NCI-H1436 treated with DMSO at 0.1 percent for 48 hours (cell line): Measurements from ENCODE around the gene MLH3.
A peak's percentile ranks its signal among the peaks of the same experiment; 100 is the strongest.

ENCODE experiments used
- DNase-seq: peaks from one replicate; lab custom pipeline; 2025; lab: John Stamatoyannopoulos, UW

Gene MLH3

DNA sequence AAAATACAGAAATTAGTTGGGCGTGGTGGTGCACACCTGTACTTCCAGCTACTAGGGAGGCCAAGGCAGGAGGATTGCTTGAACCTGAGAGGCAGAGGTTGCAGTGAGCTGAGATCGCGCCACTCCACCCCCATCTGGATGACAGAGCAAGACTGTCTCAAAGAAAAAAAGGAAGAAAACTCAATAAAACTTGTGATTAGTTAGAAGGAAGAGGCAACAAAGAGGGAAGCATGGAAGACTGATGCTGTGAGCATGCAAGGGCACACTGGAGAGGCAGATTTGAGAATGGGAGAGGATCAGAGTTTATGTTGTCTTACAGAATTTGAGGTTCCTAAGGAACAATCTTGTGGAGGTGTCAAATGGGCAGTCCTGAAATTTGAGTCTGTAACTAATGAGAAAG is 15.4 kb upstream of the MLH3 start:
- DNase-seq = no peak

DNA sequence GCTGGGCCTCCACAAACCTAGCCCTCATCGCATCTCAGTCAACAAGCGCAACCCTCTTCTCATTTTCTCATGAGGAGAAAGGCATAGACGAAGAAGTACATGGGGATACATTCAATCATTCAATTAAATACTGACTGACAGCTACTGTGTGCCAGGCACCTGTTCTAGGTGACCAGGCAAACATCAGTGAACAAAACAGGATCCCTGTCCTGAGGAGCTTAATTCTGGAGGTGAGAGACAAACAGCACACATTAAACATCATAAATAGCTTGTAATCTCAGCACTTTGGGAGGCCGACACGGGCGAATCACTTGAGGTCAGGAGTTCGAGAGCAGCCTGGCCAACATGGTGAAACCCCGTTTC is 12.9 kb upstream of the MLH3 start:
- no peak for DNase-seq

DNA sequence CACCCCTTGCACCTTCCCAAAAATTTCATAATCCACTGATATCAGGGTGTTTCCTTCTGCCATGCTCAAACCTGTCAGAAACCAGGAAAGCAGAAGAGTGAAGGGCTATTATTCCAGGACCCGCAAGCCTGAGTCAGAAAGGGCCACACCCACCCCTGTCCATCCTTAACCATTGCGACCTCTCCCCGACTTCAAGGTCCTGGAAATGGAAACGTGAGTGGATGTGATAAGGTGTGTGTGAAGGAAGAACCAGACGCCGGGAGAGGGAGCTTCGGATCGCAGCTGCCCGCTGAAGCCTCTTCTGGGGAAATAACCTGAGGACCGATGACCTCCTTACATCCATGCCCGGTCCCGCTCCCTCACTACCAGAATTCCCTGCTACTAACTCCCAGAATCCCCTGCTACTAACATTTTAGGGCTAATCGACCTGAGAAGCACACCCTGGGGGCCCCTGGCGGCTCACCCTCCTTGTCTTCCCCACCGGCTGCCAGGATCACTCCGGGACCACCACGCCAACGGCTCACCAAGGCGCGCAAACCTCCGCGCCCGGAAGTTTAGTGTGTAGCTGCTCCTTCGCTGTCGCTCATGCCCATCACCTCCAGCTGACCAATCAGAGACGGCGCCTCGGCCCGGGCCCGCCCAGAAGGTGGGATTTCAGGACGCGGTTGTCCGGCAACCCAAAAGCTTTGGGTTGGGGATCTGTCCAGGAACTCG is 12.4 kb upstream of the MLH3 start, which contains the start of gene ACYP1:
Gene ACYP1, minus strand, starts transcription at position 534 of the 714 bp plus-strand sequence. Its CDS starts 471 bp downstream, at position 63.
- DNase-seq = peak; percentile 66

DNA sequence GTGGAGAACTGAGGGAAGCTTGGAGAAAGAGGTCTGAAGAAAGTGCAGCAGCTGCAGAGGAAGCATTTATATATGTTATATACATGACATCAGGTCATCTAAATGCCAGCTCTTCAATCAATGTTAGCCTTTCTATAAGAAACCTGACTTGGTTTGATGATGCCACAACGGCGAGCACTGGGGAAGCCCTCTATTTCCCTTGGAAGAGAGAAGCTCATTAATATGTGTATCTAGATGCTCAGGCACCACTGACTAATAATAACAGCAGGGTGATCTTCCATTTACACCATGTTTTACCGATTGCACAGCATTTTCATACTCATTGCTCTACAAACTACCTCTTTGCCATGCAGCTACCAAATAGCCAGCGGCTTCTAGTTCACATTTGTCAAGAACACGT is 11.7 kb upstream of the MLH3 start:
- no peak for DNase-seq

DNA sequence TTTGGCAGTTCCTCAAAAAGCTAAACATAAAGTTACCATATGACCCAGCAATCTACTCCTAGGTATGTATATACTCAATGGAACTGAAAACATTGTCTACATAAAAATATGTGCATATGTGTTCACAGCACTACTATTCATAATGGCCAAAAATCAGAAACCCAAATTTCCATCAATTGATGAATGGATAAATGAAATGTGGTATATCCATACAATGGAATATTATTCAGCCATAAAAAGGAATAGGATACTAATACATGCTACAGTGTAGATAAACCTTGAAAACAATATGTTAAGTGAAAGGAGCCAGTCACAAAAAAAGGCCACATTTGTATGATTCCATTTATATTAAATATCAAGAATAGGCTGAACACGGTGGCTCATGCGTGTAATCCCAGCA is 9.2 kb upstream of the MLH3 start:
- DNase-seq = no peak

DNA sequence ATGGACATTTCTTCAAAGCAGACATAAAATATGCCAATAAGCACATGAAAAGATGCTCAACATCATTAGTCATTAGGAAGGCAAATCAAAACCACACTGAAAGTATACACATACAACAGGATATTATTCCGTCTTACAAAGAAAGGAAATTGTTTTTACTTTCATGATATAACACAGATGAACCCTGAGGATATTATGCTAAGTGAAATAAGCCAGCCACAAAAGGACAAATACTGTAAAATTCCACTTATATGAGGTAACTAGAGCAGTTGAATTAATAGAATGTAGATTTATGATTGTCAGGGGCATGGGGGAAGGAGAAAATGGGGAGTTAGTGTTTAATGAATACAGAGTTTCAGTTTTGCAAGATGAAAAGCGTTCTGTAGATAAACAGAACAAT is 8.4 kb upstream of the MLH3 start:
- DNase-seq = no peak

DNA sequence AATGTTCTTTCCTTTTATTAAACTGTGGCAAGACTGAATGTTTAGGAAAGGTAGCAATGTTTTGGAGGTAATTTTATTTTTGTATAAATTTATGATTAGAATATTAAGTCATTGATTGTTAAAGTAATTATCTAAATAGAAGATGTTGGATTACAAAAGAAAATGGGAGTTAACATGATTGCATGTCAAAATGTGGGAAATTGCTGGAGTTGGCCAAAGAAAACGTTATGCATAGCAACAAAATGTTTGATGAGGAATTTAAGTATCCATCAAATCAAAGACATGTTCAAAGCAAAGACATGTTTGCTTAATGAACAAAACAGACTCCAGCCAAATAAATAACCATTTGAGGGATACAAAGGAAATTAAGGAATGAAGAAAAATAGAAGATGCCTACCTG is 3.2 kb upstream of the MLH3 start:
- DNase-seq = no peak

DNA sequence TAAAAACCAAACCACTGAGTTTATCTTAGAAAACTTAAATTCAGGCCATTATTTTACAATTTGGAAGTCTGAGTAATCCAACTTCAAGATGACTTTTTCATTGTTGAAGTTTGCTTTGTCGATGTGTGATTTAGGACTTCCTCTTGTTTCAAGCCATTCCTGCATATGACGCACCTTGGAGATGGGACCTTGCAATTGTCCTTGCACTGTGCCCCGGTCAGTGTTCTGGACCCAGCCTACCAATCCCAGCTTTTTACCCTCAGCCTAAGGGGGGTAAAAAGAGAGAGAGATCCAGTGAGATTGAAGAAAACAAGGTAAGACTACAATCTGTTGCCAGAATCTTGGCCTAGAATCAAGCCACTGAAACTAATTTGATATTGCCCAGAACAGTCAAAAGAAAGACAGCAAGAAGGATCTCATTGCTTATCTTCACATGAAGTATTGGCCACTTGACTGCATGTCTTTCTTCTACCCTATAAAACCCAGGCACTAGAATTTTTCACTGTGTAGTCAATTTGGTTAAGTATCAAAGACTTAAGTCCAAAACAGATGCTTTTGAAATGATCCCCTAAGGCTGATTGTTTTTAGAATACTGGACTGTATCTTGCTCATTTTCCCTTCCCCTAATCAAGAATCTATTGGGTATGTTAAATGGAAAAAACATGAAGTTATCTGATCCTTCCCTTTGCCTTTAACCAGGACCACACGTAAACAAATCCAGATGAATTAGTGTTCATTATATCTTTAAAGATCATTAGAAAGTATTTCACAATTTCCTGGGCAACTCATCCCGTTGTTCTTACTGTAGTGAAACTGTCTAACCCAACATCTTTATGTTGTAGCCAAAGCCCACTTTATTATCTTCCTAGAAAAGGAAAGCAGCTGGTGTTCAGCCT is 2.4 kb upstream of the MLH3 start:
- DNase-seq = no peak

DNA sequence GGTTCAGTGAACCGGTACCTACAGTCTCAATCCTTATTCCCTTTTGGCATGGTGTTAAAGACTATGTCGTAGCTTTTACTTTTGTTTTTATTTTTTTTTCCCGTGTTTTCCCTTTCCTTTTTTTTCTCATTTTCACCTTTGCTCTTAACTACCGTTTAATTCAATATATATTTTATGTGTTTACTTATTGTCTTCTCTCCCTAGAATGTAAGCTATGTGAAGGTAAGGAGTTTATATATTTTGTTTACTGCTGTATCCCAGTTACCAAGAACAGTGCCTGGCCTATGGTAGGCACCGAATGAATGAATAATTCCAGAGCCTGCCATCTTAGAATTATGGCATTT is 261 bp upstream of the MLH3 start:
- DNase-seq = no peak

DNA sequence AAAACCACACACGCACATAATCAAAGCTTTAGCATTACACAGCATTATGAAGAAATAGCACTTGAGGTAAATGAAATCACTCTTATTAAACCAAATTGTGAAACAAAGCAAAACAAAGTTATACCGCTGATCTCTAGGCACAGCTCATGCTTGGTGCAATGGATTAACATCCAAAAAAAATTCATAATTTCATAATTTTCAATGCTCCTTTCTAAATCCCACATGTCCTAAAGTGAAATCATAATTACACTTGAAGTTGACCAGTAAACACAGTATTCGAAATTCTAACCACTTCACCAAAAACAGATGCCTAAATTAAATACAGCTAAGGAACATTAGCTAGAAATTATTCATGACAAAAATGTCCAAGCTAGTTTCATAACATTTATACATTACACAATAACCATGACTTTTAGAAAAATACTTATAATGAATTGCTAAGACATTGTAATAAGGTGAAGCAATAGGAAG is 1.5 kb downstream of the MLH3 start:
- no peak for DNase-seq

DNA sequence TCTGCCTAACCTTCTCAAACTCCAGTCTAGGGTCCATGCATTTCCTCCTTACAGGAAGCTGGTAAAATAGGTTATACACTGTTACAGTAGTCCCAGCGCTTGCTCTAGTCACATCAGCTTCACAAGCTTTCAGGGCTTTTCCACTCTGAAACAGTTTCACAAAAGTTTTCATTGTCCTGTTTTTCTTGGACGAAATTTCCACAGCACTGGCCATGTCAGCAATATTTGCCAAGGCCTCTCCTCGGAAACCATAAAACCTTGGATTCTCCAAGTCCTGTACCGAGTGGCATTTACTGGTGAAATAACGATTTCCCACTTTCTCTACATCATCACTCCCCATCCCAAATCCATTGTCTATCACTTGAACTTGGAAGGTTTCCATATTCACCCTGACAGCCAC is 2.1 kb downstream of the MLH3 start:
- DNase-seq = no peak

DNA sequence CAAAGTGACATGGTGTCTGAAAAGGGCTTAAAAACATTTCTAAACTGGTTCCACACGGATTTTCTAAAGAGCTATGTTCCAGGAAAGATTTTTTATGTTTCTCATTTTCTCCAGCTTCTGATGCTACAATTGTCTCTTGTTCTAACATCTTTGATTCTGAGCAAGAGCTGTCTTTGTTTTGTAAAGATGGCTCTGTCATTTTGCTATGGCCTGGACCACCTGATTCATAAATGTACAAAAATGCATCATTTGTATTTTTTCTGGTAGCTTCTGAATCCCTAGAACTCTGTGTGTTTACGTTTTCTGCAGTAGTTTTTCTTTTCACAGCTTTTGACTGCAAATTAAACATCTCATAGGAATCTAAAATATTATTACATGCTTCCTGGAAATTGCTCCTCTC is 3.2 kb downstream of the MLH3 start:
- DNase-seq = no peak

DNA sequence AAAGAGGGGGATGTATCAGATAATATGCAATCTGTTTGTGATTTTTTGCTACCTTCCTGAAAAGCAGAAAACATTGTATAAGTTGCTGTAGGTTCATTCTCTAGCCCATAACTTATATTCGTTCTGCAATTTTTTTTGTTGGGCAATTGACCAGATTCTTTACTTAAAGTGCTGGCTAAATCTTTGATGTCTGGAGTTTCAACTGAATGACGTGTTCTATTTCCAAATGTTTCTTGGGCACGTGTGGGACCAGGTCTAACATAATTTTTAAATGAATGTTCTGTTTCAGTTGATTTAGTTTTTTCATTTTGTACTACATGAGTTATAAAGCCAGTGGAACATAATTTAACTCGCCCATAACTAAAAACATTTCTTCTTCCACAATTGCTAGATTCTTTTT is 3.8 kb downstream of the MLH3 start:
- no peak for DNase-seq

DNA sequence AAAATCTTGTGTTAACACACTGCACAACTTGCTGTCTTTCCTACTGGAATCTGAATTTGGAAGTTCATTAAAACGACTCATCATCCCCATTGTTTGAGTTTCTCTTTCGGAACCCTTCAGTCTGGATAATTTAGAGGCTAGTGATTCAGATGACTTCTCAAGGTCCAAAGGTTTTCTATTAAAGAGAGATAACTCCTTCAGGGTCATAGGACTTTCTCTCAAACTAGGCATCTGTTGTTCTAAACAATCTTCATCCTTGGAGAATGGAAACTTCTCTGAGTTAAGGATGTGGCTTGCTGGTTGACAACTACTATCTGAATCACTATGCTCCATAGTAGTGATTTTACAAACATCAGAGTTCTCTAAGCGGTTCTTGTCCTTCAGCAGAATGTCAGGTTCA is 4.4 kb downstream of the MLH3 start:
- DNase-seq = no peak

DNA sequence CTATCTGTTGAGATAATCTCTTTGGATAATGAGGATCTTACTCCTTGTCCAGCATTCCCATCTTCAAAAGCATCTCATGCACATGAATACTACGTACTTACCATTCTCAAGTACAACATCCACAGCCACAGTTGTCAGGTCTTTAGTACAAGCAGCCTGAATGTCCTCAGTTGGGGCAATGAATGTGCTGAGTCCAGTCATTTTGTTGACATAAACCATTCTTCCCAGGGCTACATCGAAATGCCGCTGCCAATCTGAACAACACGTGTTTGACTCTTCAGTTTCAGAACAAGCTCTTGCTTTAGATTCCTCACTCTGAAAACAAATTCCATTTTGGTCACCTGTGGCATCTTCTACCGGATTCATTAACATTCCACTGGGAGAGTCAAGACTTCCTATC is 5.0 kb downstream of the MLH3 start:
- DNase-seq = no peak

DNA sequence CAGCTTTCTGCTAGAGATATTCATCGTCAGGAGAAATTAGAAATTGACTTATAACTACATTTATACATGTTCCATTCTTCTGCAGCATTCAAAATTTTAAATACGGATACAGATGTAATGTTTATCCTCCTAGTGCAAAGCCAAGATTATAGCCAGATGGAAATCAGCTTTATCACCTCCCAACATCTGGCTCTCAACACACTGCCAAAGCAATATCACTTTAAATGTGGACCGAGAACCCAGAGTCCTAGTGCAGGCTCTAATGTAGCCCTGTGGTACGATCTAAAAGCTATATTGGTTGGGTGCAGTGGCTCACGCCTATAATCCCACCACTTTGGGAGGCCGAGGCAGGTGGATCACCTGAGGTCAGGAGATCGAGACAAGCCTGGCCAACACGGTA is 6.5 kb downstream of the MLH3 start:
- DNase-seq = no peak

DNA sequence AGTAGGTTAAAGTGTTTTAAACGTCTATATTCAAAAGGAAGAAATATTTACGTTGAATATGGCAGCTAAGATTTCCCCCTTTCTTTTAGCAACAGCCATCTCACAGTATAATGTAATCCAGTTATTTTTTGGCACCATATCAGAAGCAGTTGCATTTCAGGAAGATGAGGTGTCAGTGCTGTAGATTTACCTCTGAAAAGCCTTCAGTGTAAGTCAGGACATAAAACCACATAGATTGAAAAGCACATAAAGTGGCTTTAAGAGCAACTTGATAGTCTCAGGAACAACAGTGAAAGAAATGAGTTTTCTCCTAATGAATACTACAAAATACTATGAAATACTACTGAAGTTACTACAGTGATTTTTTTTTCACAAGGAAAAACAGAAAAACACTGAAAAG is 6.9 kb downstream of the MLH3 start:
- DNase-seq = no peak

DNA sequence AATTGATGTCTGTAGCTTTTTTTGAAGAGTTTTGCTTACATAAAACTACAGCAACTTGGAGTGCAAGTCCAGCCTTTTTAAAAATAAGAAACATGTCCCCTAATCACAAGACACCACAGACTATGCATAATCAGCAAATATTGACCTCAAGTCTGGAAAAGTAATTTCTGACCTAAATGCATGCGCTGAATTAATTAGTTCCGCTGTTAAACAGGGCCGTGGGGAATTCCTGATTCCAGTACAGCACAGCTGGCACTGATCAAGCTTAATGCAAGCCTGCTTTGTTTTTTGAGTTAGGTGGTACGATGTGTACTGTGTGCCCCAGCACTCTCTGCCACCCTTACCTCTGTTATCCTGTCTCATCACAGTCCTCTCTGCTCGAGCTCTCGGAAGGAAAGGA is 9.2 kb downstream of the MLH3 start:
- DNase-seq = no peak

DNA sequence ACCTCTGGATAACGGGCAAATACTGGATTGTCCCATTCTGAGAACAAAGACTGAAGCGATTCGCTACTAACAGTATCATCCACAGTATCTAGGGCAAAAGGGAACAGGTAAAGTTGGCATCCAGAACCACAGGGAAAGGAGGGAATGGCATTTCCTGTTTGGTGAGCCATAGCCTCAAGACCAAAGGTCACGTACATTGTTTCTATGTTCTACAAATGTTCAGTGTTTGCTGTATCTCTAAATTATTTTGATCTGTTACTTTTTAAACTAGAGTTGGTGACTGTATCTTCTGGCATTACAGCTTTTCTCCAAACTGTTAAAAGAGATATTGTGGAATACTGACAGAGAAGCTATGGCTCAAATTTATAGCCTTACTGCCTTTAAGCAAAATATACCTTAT is 9.7 kb downstream of the MLH3 start:
- DNase-seq = no peak

DNA sequence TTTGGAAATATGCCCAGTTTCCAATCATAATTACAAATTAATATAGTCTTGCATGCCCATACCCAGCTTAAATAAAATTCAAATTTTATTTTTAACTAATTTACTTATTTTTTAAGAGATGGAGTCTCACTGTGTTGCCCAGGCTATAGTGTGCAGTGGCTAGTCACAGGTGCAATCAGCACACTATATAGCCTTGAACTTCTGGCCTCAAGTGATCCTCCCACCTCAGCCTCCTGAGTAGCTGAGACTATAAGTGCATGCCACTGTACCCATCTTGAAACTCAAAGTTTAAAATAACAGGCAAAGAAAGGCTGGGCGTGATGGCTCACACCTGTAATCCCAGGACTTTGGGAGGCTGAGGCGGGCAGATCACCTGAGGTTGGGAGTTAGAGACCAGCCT is 10.3 kb downstream of the MLH3 start:
- no peak for DNase-seq

DNA sequence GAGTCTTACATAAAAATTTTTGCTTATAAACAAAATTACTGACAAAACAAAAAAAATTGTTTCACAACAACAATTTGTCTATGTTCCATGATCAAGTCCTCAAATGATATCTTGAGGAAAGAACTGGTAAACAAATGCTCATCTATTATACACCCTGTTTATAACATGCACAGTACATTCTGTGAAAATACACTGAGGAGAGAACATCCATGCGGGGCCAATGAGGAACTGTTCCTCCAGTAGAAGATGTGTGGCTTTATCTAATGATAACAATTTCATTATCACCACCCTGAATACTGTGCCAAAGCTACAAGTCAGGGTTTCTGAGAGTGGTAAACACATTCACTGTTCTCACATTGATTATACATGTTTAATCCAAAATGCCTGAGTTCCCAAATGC is 10.8 kb downstream of the MLH3 start:
- DNase-seq = no peak

DNA sequence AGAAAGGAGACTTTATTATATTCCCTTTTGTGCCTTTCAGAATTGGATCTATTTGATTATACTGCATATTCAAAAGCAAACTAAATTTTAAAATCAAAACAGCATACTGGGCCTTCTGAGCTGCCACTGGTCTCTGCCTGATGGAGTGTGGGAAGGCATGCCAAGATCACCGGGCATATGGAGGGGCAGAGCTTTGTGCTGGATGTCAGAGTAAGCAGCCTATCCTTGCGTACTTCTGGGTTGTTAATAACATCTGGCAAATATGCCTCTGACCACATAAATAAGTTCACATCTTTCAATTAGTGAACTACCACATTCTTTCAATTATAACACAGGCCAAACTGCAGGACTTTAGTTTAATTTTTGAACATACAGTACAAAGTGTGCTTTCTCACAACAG is 18.3 kb downstream of the MLH3 start:
- DNase-seq = no peak

DNA sequence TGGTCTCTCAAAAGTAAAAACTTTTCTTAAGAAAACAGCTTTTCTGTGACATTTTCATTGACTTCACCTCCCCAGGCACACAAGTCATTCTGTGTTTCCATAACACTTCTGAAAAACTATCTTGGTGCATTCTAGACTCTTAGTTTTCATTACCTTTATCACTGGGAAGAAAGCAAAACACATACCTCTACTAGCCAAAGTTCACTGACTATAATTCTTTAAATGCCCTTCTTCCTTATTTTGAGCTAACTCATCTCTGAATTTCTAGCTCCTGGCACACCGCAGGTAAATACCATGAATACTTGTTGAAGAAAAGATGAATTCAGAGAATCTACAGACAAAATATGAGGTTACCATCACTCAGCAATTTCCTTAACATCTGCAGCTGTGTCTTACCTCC is 21.1 kb downstream of the MLH3 start:
- no peak for DNase-seq

DNA sequence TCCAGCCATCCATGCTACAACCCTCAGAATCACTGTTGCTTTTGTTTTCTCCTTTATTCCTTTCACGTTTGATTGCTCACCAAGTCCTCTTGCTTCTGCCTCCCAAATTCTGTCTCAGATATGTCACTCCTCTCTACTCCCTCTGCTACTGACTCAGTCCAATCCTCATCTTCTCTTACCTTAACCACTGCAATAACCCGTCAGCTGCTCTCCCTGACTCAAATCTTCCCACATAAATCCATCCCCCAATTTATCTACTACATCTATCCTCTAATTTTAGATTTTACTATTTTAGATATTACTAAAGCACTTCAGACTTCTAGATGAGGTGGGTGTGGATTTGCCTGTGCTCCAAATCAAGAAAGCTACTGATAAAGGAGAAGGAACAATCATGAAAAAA is 25.4 kb downstream of the MLH3 start:
- DNase-seq = no peak
